PFSK-1 (cell line): ENCODE measurements around the gene ESF1.

ENCODE experiments used
- FOXP2 ChIP-seq: optimal IDR thresholded peaks from 2 replicates; pipeline ENCODE3; 2011; ENCODE audit warnings: borderline replicate concordance, control low read depth, inconsistent platforms; ENCODE audit not compliant: insufficient read depth; ENCODE audit errors: extremely low read length, extremely low read depth
- POLR2AphosphoS5 ChIP-seq: IDR thresholded peaks from 2 replicates; pipeline ENCODE4 v1.6.1; 2012; ENCODE audit warnings: low read depth, mild to moderate bottlenecking, control low read depth, low read length, moderate library complexity
- SIN3A ChIP-seq: IDR thresholded peaks from 2 replicates; pipeline ENCODE4 v1.6.1; 2012; ENCODE audit warnings: mild to moderate bottlenecking, low read length, moderate library complexity, borderline replicate concordance; ENCODE audit not compliant: insufficient read depth
- TAF1 ChIP-seq: IDR thresholded peaks from 2 replicates; pipeline ENCODE4 v1.6.1; 2012; ENCODE audit warnings: low read length, control low read depth, borderline replicate concordance; ENCODE audit not compliant: insufficient read depth
- TF ChIP-seq, protein P1 (sequence below), 2 experiments: IDR thresholded peaks; 2 replicates each; pipeline versions ENCODE4 v1.6.1 to v1.8.0; 2011 to 2012; ENCODE audit warnings: low read depth in 2 of 2, low read length in 2 of 2, control low read depth in 1 of 2, inconsistent platforms in 1 of 2, mild to moderate bottlenecking in 1 of 2, moderate library complexity in 1 of 2; ENCODE audit not compliant: insufficient read depth in 1 of 2

DNA sequence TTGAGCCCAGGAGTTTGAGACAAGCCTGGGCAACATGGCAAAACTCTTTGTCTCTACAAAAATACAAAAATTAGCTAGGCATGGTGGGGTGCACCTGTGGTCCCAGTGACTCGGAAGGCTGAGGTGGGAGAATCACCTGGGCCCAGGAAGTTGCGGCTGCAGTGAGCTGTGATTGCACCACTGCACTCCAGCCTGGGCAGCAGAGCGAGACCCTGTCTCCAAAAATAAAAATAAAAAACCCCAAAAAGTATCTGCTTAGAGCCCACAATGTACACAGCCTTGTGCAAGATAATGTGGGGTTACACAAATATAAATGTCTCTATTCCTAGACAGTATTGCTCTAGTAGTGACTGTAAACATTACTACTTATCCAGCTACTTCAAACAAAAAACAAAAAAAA is 5.9 kb downstream of the ESF1 start:
- TF ChIP-seq, protein P1, sequence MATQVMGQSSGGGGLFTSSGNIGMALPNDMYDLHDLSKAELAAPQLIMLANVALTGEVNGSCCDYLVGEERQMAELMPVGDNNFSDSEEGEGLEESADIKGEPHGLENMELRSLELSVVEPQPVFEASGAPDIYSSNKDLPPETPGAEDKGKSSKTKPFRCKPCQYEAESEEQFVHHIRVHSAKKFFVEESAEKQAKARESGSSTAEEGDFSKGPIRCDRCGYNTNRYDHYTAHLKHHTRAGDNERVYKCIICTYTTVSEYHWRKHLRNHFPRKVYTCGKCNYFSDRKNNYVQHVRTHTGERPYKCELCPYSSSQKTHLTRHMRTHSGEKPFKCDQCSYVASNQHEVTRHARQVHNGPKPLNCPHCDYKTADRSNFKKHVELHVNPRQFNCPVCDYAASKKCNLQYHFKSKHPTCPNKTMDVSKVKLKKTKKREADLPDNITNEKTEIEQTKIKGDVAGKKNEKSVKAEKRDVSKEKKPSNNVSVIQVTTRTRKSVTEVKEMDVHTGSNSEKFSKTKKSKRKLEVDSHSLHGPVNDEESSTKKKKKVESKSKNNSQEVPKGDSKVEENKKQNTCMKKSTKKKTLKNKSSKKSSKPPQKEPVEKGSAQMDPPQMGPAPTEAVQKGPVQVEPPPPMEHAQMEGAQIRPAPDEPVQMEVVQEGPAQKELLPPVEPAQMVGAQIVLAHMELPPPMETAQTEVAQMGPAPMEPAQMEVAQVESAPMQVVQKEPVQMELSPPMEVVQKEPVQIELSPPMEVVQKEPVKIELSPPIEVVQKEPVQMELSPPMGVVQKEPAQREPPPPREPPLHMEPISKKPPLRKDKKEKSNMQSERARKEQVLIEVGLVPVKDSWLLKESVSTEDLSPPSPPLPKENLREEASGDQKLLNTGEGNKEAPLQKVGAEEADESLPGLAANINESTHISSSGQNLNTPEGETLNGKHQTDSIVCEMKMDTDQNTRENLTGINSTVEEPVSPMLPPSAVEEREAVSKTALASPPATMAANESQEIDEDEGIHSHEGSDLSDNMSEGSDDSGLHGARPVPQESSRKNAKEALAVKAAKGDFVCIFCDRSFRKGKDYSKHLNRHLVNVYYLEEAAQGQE (IDR thresholded peaks at IDR 0.05; ENCODE audit: insufficient read depth in 1 of 2, low read depth in 2 of 2, low read length in 2 of 2), result no peak
- TF ChIP-seq SIN3A (no peak), TAF1 (no peak), POLR2AphosphoS5 (no peak), FOXP2 (no peak)
